Neural cell (in vitro differentiated cells): ENCODE results near the gene SIN3A.

Experiments
- CTCF ChIP-seq: fragments of 450-650 bp; IDR thresholded peaks from 2 replicates; pipeline ENCODE4 v1.5.1; 2014; ENCODE audit warnings: antibody characterized with exemption, mild to moderate bottlenecking, moderate library complexity; ENCODE audit not compliant: poor library complexity, severe bottlenecking
- TF ChIP-seq, protein P1 (sequence below): IDR thresholded peaks from 2 replicates; pipeline ENCODE4 v1.6.1; 2012; ENCODE audit warnings: borderline replicate concordance

GRCh38 chr15:75428152-75428551 is 23.3 kb downstream of the SIN3A start:
- no peak for TF ChIP-seq CTCF
- TF ChIP-seq, protein P1, sequence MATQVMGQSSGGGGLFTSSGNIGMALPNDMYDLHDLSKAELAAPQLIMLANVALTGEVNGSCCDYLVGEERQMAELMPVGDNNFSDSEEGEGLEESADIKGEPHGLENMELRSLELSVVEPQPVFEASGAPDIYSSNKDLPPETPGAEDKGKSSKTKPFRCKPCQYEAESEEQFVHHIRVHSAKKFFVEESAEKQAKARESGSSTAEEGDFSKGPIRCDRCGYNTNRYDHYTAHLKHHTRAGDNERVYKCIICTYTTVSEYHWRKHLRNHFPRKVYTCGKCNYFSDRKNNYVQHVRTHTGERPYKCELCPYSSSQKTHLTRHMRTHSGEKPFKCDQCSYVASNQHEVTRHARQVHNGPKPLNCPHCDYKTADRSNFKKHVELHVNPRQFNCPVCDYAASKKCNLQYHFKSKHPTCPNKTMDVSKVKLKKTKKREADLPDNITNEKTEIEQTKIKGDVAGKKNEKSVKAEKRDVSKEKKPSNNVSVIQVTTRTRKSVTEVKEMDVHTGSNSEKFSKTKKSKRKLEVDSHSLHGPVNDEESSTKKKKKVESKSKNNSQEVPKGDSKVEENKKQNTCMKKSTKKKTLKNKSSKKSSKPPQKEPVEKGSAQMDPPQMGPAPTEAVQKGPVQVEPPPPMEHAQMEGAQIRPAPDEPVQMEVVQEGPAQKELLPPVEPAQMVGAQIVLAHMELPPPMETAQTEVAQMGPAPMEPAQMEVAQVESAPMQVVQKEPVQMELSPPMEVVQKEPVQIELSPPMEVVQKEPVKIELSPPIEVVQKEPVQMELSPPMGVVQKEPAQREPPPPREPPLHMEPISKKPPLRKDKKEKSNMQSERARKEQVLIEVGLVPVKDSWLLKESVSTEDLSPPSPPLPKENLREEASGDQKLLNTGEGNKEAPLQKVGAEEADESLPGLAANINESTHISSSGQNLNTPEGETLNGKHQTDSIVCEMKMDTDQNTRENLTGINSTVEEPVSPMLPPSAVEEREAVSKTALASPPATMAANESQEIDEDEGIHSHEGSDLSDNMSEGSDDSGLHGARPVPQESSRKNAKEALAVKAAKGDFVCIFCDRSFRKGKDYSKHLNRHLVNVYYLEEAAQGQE, result no peak
